CD4-positive, alpha-beta T cell treated with Interleukin-15 for 1 hour (primary cell): ENCODE data around the gene SLF2.
"Not testable (repeated sequence)": the region's sequence is repeated elsewhere in the genome, so short reads cannot be mapped to it uniquely, and the experiment has no call there.

Source experiments
- DNase-seq: peaks from one replicate; pipeline ENCODE4 v3.0.0-alpha.2; 2020

The SLF2 gene

DNA sequence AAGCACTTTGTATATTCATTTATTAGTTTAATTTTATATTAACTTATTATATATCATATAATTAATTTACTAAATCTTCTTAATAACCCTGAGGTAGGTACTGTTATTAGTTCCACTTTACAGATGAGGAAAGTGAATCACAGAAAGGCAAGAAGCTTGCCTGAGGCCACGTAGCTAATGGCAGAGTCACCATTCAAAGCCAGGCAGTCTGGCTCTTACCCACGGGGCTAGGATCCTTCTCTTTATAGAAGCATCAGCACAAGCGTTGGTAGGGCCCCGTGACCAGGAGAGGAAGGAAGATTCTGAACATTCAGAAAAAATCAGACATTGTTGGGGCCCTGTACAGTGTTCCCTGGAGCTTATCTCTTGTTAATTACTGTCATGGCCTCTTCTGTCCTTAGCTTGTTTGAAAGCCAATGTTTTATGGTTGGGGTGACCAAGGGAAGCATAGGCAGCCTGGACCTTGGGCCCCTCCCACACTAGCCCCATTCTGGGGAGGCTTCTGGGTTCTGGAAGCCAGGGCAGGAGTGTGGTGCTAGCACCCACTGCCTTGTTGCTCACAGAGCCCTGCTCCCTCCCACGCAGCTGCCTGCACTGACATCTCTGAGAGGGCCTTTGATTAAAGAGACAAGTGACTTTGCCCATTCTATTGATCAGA, 31.1 kb upstream of the SLF2 start:
- DNase-seq = no peak

DNA sequence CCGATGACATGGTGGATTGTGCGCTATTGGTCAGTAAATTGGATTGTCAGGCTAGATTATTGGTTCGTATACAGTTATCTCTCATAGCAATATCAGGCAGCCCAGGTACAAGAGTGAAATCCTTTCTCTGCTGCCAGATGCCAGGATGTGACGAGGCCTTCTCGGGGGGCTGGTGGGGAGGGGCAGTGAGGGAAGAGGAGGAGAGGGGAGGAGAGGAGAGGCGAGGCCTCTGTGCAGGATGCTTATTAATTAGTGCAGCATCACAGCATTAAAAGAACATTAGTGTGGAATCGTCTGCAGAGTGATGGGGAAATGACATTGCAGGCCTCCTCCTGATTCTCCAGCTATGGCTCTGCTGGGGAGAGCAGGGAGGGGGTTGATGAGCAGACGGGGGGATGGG, 30.5 kb upstream of the SLF2 start:
- no peak for DNase-seq

- DNase-seq = no peak
Observed at GRCh38 chr10:100882671-100883311, 30.0 kb upstream of the SLF2 start.

GRCh38 chr10:100883312-100883821, 29.4 kb upstream of the SLF2 start:
- DNase-seq = no peak

DNA sequence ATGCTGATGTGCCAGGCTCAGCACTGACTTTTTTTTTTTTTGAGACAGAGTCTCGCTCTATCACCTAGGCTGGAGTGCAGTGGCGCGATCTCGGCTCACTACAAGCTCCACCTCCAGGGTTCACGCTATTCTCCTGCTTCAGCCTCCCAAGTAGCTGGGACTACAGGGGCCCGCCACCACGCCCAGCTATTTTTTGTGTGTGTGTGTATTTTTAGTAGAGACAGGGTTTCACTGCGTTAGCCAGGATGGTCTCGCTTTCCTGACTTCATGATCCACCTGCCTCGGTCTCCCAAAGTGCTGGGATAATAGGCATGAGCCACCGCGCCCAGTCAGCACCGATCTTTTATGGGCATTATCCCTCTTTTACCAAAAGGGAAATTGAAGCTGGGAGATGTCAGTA, 27.2 kb upstream of the SLF2 start:
- not testable (repeated sequence) for DNase-seq

DNA sequence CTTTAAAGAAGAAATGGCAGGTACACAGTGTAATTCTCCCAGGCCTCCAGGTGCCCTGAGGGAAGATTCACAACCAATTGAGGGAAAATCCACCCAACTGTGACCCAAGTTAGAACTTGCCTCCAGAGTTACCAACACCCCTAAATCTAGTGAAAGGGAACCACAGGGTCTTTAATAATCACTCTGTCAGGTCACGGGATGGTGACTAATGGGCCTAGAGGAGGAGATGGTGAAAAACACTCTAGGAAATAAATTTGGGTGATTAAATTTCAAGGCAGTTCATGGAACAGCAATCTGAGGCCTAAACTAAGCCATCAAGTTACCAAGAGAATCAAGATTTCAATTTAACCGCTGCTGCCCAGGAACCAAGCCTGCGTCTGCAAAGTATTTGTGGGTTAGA, 26.7 kb upstream of the SLF2 start:
- DNase-seq = no peak

DNA sequence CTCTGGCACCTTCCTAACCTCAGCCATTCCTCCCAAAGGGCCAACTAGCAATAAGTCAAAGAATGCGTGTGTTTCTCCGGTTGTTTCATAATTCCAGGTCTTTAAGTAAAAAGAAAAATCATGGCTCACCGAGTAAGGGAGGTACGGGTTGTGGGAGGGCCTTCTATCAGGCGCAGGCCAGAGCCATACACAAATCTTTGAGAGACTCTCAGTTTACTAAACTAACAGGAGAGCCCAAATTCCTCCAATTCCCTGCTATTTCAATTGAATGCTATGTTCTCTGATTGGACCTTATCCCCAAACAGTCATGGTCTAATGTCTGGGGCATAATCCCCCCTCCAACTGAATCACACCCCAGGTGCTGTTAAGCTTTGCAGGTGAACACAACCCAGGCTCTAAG, 26.2 kb upstream of the SLF2 start:
- DNase-seq = no peak

DNA sequence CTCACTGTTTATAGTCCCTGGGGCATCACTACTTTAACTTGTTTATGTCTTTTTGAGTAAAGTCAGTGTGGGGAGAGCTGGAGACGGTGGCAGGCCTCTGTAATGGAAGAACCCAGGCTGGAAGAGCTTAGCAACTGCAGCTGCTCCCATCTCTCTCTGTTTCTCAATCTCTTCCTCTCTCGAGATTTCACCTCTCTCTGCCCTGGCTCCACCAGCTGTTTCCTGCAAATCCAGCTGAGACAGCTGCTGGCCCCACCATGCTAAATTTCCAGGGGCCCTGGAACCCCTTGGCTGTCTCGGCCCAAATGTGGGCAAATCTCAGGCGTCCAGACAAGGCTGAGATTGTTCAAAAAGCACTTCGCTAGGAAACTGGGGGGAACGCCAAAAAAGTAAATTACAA, 25.8 kb upstream of the SLF2 start:
- DNase-seq = no peak

DNA sequence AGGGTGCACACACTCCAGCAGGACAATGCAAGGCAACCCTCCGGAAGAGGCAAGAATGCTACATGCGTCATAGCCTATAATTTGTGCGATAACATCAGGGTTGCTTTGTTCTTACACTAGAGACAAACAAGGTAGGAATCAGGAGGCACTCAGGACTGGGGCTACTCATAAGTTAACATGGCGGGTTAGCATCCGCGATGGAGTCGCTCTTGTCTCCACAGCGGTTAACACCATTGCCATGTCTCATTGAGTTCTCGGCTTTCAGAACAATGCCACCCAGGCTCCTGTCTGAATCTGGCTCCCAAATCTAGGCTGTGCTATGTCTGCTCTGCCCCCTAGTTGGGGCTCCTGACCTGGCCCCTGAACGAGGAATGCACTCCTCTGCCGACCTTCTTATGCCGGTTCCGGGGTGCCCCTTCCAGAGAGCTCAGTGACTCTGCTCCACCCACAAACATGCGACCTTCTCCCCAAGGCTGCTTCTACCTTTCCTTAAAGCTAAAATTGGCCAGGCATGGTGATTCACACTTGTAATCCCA, 24.9 kb upstream of the SLF2 start:
- DNase-seq = no peak

DNA sequence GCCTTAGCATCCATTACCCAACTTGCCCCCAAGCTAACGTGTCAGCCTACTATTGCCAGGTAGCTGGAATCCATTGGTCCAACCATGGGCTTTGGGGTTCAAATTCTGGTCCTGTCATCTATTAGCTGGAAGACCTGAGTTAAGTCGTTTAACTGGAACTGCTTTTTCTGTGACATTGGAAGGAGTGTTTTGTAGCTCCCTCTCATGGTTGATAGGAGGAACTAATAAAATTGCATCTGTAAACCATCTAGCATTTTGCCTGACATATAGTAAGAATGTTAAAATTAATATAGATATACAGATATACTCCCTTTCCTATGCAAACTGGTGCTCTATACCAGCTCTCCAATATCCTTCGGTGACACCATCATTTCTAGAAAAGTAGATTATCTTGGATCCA, 23.8 kb upstream of the SLF2 start:
- no peak for DNase-seq

GRCh38 chr10:100889546-100889945, 23.2 kb upstream of the SLF2 start:
- no peak for DNase-seq

DNA sequence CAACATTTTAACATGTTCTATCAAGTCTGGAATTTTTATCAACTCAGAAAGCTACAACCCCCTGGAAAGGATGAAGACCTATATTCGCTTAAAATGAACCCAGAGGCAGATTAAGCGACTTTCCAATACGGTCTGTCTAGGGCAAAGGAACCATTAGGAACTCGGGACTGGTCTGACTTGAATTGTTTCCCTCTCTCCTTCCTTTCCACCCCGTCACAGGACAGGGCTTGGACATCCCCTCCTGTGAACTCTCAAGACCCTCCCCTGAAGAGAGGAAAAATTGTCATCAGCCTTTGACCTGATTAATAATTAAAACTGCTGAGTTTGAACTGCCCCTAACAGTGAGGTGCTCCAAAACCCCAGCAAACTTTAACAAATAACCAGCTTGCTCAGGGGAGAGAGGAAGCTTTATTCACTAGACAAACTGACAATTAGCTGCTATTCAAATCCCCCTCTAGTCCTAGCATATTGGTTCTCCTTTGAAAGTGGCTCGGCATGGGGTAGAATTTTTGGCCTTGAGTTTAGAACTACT, 22.6 kb upstream of the SLF2 start:
- DNase-seq = no peak

DNA sequence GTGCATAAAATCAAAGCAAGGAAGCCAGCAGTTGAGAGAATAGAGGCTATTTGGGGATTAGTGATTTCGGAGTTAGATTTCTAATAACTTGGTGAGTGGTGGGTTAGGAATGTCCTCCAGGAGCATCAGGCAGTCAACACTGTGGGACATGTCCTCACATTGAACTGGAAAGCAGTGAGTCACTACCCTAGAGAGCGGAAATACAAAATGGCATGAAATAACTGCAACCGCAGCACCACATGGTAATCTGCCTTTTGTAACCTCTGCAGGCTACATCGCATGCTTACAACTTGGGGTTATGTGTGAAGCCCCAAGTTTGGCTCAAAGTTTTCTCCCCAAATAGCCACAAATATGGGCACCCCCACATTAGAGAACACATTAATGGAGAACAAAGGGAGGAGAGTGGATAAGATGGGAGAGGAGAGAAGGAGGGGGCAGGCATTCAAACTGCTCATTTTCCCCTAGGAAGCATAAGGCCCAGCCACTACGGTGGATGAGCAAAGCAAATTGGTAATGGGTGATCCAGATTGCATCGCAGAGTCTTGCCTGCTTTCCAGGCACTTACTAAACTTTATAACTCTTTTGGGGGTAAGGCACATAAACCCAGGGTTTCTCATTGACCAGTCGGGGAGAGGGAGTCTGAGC, 22.0 kb upstream of the SLF2 start:
- no peak for DNase-seq

GRCh38 chr10:100894033-100894432, 18.7 kb upstream of the SLF2 start:
- no peak for DNase-seq

DNA sequence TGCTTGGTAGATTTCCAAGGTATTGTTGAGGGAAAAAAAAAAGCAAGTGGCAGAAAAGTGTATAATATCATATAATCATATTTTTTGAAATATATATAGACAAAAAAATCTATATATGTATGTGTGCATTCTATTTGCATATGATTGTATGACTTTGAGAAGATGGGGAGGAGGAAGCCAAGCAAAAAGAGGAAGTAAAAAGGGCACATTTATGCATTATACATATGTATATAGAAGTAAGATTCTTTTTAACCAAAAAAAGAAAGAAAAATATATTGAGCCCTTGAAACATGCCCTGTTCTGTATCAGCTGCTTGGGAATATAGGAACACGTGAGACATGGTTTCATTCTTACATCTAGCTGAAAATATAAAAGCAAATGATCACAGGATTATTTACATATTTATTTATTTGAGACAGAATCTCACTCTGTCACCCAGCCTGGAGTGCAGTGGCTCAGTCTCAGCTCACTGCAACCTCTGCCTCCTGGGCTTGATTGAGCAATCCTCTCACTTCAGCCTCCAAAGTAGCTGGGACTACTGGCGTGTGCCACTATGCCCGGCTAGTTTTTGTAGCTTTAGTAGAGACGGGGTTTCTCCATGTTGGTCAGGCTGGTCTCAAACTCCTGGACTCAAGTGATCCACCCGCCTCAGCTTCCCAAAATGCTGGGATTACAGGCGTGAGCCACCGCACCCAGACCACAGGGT, 18.0 kb upstream of the SLF2 start:
- DNase-seq = no peak

DNA sequence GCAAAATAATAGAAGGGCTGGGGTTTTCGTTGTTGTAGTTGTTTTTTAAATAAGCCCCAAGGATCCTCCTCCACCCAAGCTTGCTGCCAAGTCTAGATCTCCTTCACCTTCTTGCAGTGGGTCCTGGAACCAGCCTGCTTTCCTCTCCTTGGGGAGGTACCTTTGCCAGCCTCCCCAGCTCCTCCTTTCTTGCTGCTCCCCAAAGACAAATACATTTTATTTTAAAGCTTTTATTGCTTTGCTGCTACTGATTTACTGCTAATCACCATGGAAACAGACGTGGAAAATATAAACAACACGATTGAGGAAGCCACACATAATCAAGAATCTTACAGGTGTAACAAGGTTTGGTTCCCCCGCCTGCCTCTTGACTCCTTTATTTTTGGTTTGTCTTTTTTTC, 17.4 kb upstream of the SLF2 start:
- DNase-seq = no peak

GRCh38 chr10:100895896-100896295, 16.9 kb upstream of the SLF2 start:
- DNase-seq = no peak

- no peak for DNase-seq
Observed at GRCh38 chr10:100896876-100897461, 15.8 kb upstream of the SLF2 start.

- DNase-seq = no peak
Observed at GRCh38 chr10:100897976-100898375, 14.8 kb upstream of the SLF2 start.

- no peak for DNase-seq
Observed at GRCh38 chr10:100899171-100899570, 13.6 kb upstream of the SLF2 start.

GRCh38 chr10:100901051-100901450, 11.7 kb upstream of the SLF2 start:
- no peak for DNase-seq

- no peak for DNase-seq
Observed at GRCh38 chr10:100902622-100903021, 10.1 kb upstream of the SLF2 start.

- no peak for DNase-seq
Observed at GRCh38 chr10:100904917-100905316, 7.8 kb upstream of the SLF2 start.
